NCI-H187 (cell line): ENCODE data around the gene ZNF665.
A peak's percentile ranks its signal among the peaks of the same experiment; 100 is the strongest.
"Not testable (repeated sequence)": the region's sequence is repeated elsewhere in the genome, so short reads cannot be mapped to it uniquely, and the experiment has no call there.

ENCODE experiments used
- DNase-seq, 2 experiments: peaks; one replicate each; lab custom pipeline; 2025; lab: John Stamatoyannopoulos, UW

Gene ZNF665

DNA sequence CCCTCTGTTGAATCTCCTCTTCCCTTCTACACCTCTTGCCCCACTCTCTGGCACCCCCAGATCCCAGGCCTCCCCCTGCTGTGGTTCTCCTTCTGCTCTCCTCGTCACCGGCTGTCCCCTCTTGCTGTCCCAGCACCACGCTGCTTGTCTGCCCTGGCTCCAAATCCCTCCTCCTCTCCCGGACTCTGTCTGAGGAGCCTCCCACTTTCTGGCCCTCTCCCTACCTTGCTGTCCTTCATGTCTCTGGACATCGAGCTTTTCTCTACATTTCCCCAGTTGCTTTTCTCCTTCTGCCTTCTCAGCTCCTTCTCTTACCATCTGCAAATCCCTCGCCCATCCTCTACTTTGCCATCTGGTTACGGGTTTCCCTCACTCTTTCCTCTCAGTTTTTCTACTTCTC is 35.5 kb downstream of the ZNF665 start:
- no peak for DNase-seq

DNA sequence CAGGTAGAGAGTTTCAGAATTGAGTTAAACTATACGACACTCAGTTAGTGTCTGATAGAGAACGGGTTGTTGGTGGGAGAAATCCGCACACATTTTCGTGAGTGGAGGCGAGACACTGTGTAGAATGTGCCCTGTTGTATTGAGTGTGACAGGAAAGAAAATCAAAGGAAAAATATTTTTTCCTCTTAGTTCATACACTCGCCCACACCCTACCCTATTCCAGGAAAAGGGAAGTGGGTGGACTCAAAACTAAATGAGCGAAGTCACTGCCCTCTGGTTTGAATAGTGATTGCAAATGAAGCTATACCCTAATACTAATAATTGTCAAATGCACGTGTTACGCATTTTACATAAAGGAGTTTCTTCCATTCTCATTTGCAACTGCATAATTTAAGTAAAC is 36.3 kb downstream of the ZNF665 start:
- no peak for DNase-seq

DNA sequence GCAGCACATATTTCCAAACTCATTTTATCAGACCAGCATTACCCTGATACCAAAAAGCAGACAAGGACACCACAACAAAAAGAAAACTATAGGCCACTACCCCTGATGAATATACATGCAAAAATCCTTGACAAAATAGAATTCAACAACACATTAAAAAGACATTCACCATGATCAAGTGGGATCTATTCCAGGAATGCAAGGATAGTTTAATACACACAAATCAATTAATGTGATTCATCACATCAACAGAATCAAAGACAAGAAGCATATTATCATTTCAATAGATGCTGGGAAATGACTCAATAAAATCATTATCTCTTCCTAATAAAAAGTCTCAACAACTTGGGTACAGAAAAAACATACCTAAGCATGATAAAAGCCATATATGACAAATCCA is 45.5 kb downstream of the ZNF665 start:
- no peak for DNase-seq

- DNase-seq, result no peak
These were observed 52.8 kb downstream of the ZNF665 start for GRCh38 chr19:53140351-53140750.

- DNase-seq, result no peak
These were observed 56.7 kb downstream of the ZNF665 start for GRCh38 chr19:53136432-53136831.

DNA sequence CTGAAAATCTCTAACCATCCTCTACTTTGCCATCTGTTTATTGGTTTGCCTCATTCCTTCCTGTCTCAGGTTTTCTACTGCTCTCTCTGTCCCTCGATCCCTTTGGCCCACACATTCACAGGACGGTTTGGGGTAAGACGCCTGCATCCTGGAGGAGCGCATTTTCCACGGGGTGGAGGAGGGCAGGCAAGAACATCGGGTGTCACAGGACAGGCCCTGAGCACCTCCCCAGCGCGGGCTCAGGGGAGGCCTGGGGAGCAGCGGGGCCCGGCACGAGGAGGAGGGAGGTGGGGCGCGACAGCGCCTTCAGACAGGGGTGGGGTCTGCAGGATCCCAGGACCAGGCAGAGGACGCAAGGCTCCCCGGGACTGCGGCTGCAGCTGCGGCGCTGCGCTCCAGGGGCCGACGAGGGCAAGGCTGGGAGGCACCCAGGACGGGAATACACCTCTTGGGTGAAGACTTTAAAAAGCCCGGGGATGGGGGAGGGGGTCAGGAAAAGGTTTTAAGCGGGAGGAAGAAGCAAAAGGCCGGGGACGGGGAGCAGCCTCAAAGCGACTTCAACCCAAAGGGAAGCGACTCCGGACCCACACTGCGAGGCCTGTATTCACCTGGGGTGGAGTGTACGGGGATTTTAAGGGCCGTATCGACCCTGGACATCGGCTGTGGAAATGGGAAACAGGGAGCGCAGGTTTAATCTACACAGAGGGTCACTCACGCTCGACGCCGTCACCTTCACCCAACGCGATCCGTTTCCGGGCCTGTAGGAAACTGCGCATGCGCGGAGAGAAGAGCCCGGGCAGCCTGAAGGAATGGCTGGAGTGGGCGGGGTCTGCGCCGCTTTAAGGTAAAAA is 60.8 kb downstream of the ZNF665 start, which contains the start of gene ZNF415:
Gene ZNF415 (minus strand): TSS at position 770 of the 851 bp plus-strand sequence. CDS start 10,234 bp downstream, outside the sequence.
- DNase-seq, result peak; percentile 32 to 58

DNA sequence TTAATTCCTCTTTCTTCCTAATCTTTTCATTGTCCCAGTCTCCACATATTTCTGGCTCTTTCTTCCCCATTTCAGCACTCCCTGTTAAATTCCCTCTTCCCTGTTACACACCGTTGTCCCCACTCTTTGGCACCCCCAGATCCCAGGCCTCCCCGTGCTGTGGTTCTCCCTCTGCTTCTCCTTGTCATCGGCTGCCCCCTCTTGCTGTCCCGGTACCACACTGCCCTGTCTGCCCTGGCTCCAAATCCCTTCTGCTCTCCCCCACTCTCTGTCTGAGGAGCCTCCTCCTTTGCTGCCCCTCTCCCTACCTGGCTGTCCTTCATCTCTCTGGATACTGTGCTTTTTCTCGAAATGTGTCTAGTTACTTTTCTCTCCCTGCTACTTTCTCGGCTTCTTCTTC is 61.4 kb downstream of the ZNF665 start:
- DNase-seq, result no peak

DNA sequence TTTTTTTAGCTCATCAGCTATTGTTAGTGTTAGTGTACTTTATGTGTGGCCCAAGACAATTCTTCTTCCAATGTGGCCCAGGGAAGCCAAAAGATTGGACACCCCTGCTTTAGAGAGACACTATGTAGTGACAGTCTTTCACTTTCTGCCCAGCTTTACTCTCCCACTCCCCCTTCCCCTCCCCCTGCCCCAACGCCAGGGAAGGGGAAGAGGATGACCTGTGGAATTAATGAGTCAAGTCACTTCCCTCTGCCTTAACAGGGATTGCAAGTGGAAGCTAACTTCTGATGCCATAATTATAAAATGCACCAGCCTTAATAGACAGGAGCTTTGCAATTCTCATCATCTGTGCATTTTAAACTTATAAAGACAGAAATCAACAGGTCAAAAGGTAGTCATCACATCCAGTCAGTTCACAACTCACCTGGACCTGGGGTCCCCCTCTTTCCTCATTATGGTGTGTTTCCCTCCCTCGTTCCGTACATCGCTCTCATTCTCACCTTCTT is 62.0 kb downstream of the ZNF665 start:
- DNase-seq, result no peak

GRCh38 chr19:53130506-53130905 is 62.7 kb downstream of the ZNF665 start:
- DNase-seq, result no peak

- not testable (repeated sequence) for DNase-seq
These were observed 66.2 kb downstream of the ZNF665 start for GRCh38 chr19:53126733-53127526.

DNA sequence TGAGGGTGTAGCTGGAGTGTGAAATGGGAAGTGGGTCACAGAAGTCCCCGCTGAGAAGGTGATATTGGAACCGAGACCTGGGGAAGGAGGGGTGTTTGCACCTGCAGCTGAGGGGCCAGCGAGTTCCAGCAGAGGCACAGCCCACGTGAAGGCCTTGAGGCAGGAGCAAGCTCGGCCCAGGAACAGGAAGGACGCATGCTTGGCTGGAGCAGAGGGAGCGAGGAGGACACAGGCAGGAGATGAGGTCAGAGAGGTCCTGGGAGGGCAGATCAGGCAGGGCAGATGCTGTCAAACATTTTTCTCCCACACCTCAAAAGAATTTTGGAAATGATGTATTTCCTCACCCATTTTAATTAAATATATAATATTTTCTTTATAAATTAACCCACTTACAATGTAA is 69.8 kb downstream of the ZNF665 start:
- DNase-seq, result no peak
